HG03442 (cell line): Measurements from ENCODE around the gene SULT1E1.

Source experiments
- ATAC-seq: cut with Tn5 transposase; IDR thresholded peaks from one replicate; pipeline ENCODE4 v1.9.1; 2021; ENCODE audit warnings: mild to moderate bottlenecking, moderate library complexity; ENCODE audit not compliant: unreplicated experiment

Gene SULT1E1

DNA sequence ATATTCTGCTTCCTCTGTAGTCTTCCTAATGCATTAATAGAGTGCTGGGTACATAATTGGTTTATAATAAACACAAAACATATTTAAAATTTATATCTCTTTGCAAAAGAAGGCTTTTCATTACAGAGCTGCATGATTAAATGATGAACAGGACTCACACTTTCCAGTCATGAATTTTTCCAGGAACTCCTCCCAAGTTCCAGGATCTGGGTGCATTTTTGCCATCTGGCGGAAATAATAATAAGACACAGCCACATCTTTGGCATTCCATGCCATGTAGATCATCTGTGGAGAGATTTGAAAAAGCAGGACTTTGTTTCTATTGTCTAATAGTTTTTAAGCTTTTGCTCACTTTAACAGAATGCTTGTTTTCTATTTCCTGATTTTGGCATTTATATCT lies 59.3 kb downstream of the SULT1E1 start:
- no peak for ATAC-seq

DNA sequence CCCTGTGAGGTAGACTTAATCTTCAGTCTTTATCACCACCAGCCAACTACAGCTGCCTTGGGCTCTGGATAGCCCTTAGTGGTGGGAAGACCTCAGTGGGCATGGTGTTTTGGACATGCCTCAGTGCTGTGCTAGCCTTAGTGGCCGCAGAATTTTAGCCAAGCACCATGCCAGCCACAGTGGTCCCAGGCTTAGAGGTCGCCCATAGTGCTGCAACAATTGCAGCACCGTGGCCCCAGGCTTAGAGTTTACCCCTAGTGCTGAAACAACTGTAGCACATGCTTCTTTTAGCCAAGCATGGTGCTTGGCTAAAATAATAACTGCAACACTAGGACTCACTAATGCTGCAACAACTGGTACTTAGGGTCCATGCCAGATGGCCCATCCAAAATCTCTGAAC lies 60.6 kb downstream of the SULT1E1 start:
- no peak for ATAC-seq

GRCh38 chr4:69793732-69794131 lies 66.2 kb downstream of the SULT1E1 start:
- no peak for ATAC-seq
